Measurements from ENCODE around the gene FCRL2. TPM values are rescaled to one million over a fixed set of nuclear protein-coding genes. Genes with fewer than 3 reads are reported as not detected.

The FCRL2 gene
- total RNA-seq, 2 donors from 2014 or later, result not detected

GRCh38 chr1:157723157-157723556 is 53.8 kb downstream of the FCRL2 start:
- Histone ChIP-seq H3K9me3 (no peaks in the 10 kb centered on the region), H3K36me3 (no peaks in the 10 kb centered on the region), H3K4me3 (no peak overlapping the region), H3K4me1 (replicated peaks) (no peaks in the 10 kb centered on the region), H3K27ac (no peak overlapping the region), H3K27me3 (replicated peaks; ENCODE audit: insufficient read depth) (no peaks in the 10 kb centered on the region)
- DNase-seq (ENCODE audit: low spot score), result no peak
- intact Hi-C loops (cut with DNase I), result no loop called here
- WGBS, result 94% methylated on average over 2 of the region's 2 CpGs
- TF ChIP-seq CTCF (IDR thresholded peaks at IDR 0.05), result no peak
- no peak for TF ChIP-seq POLR2A (IDR thresholded peaks at IDR 0.05)
- TF ChIP-seq POLR2AphosphoS5 (IDR thresholded peaks at IDR 0.05), result no peak

- Histone ChIP-seq H3K27me3 (replicated peaks; ENCODE audit: insufficient read depth) (no peaks in the 10 kb centered on the region), H3K27ac (no peak overlapping the region), H3K4me3 (no peak overlapping the region), H3K9me3 (no peaks in the 10 kb centered on the region), H3K36me3 (no peaks in the 10 kb centered on the region), H3K4me1 (replicated peaks) (no peaks in the 10 kb centered on the region)
- 100% methylated on average over 1 of the region's 1 CpG for WGBS
- no peak for DNase-seq (ENCODE audit: low spot score)
- intact Hi-C loops (cut with DNase I), result no loop called here
- no peak for TF ChIP-seq CTCF (IDR thresholded peaks at IDR 0.05)
- no peak for TF ChIP-seq POLR2A (IDR thresholded peaks at IDR 0.05)
- no peak for TF ChIP-seq POLR2AphosphoS5 (IDR thresholded peaks at IDR 0.05)
These were observed 54.9 kb downstream of the FCRL2 start for GRCh38 chr1:157721985-157722384.

DNA sequence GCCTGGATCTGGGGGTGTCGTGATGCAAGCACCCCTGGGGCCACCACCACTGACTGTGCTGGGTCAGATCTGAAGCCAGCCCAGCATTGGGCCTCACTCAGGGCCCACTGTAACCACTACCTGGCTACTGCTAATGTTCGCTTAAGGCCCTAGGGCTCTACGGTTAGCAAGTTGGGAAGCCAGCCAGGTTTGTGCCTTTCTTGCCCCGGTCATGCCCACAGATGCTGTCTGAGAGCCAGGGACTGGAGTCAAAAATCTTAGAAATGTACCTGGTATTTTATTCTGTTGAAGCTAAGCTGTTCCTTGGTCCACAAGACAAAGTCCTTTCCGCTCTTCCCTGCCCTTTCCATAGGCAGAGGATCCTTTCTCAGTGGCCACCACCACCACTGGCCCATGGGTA is 61.2 kb downstream of the FCRL2 start:
- H3K36me3 ChIP-seq, result no peaks in the 10 kb centered on the region
- no peak overlapping the region for H3K4me3 ChIP-seq
- 85% methylated on average over 5 of the region's 5 CpGs for WGBS
- TF ChIP-seq POLR2AphosphoS5 (IDR thresholded peaks at IDR 0.05), result no peak
- TF ChIP-seq CTCF (IDR thresholded peaks at IDR 0.05), result no peak
- no peak for TF ChIP-seq POLR2A (IDR thresholded peaks at IDR 0.05)
- no peak for DNase-seq (ENCODE audit: low spot score)
- H3K9me3 ChIP-seq, result no peaks in the 10 kb centered on the region
- no peaks in the 10 kb centered on the region for H3K4me1 ChIP-seq (replicated peaks)
- no peak overlapping the region for H3K27ac ChIP-seq
- intact Hi-C loops (cut with DNase I), result no loop called here
- no peaks in the 10 kb centered on the region for H3K27me3 ChIP-seq (replicated peaks; ENCODE audit: insufficient read depth)

DNA sequence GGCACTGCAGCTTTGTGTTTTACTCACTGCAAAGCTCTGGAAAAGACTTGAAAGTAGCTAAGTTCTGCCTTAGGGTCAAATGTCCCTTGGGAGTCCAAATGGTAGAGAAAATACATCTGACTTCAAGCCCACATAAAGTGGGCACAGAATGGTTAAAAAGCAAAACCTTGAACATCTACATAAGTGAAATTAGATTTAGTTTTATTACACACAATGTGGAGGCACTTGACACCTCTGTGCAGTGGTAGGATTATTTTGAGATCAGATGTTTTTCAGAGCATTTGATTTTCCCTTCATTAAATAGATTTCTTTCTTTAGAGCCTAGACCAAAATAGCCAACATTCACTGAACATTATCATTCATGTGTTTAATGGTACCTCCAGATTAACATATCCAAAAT is 65.1 kb downstream of the FCRL2 start:
- TF ChIP-seq POLR2A (IDR thresholded peaks at IDR 0.05) (no peak), POLR2AphosphoS5 (IDR thresholded peaks at IDR 0.05) (no peak), CTCF (IDR thresholded peaks at IDR 0.05) (no peak)
- no peaks in the 10 kb centered on the region for H3K36me3 ChIP-seq
- no peak overlapping the region for H3K4me3 ChIP-seq
- intact Hi-C loops (cut with DNase I), result no loop called here
- no peak overlapping the region for H3K27ac ChIP-seq
- no peaks in the 10 kb centered on the region for H3K9me3 ChIP-seq
- no peaks in the 10 kb centered on the region for H3K4me1 ChIP-seq (replicated peaks)
- no peaks in the 10 kb centered on the region for H3K27me3 ChIP-seq (replicated peaks; ENCODE audit: insufficient read depth)
- no peak for DNase-seq (ENCODE audit: low spot score)

- Histone ChIP-seq H3K27ac (no peak overlapping the region), H3K27me3 (replicated peaks; ENCODE audit: insufficient read depth) (no peaks in the 10 kb centered on the region), H3K36me3 (no peaks in the 10 kb centered on the region), H3K4me1 (replicated peaks) (no peaks in the 10 kb centered on the region), H3K9me3 (no peaks in the 10 kb centered on the region), H3K4me3 (no peak overlapping the region)
- intact Hi-C loops (cut with DNase I), result no loop called here
- no peak for TF ChIP-seq CTCF (IDR thresholded peaks at IDR 0.05)
- TF ChIP-seq POLR2A (IDR thresholded peaks at IDR 0.05), result no peak
- no peak for TF ChIP-seq POLR2AphosphoS5 (IDR thresholded peaks at IDR 0.05)
- DNase-seq (ENCODE audit: low spot score), result no peak
These were observed 72.1 kb downstream of the FCRL2 start for GRCh38 chr1:157704878-157705277.
